Ramos (cell line): ENCODE data around the gene RAVER2.
"Not testable (repeated sequence)": the region's sequence is repeated elsewhere in the genome, so short reads cannot be mapped to it uniquely, and the experiment has no call there.

Experiments
- in situ Hi-C: fragments of 300-500 bp; cut with MboI; formaldehyde crosslinking; loops from one replicate; pipeline ENCODE4 v1.14.3; 2022; ENCODE audit warnings: low sequenced_read_pairs; ENCODE audit not compliant: unreplicated experiment

RAVER2 gene

DNA sequence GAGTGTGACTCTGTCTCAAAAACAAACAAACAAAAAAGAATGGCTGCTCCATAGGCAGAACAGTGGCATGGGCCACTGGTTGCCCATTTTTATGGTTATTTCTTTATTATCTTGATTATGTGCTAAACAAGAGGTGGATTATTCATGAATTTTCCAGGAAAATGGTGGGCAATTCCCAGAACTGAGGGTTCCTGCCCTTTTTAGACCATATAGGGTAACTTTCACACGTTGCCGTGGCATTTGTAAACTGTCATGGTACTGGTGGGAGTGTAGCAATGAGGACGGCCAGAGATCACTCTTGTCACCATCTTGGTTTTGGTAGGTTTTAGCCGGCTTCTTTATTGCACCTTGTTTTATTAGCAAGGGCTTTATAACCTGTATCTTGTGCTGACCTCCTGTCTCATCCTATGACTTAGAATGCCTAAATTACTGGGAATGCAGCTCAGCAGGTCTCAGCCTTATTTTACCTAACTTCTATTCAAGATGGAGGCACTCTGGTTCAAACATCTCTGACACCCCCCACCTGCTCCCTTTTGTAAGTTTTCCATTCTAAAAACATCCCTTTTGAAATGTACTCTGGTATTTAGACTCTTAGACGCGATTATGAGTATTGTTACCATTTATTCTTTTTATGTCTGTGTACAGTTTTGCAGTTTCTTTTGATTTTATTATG, 57.1 kb downstream of the RAVER2 start:
- in situ Hi-C loops: no loop called here

DNA sequence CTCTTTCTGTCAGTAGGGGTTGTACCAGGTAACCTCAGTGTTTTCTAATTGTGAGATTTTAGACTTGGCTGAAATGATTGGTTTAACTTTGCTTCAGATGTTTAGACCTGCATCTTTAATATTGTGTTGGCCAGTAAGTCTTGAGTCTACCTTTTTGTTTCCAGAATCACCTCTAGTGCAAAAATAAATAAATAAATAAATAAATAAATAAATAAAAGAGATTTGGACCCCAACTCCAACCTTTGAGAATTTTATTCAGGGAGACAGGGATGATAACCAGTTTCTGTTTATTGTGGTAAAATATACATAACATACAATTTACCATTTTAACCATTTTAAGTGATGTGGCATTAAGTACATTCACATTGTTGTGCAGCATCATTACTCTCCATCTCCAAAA, 64.4 kb downstream of the RAVER2 start:
- in situ Hi-C loops: no loop called here

DNA sequence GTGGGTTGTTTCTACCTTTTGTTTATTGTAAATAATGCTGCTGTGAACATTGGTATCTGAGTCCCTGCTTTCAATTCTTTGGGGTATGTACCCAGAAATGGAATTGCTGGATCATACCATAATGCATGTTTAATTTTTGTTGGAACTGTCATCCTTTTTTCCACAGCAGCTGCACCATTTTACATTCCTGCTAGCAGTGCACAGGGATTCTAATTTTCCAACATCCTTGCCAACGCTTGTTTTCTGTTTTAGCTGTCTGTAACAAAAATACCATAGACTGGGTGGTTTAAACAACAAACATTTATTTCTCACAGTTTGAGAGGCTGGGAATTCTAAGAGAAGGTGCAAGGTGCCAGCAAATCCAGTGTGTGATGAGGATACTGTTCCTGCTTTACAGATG, 65.1 kb downstream of the RAVER2 start:
- in situ Hi-C loops: no loop called here

DNA sequence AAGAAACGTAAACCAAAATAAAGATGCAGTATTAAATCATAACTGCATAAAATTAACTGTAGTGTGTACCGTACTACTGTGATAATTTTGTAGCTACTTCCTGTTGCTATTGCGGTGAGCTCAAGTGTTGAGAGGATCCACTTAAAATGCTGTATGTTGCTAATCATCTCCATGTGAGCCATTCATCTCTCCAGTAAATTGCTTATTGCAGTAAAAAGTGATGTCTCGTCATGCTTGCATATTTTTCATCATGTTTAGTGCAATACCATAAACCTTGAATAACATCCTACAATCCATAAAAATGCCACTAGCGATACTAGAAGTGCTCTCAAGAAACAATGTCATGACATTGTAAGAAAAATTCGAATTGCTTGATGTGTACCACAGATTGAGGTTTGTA, 66.3 kb downstream of the RAVER2 start:
- in situ Hi-C loops: no loop called here

DNA sequence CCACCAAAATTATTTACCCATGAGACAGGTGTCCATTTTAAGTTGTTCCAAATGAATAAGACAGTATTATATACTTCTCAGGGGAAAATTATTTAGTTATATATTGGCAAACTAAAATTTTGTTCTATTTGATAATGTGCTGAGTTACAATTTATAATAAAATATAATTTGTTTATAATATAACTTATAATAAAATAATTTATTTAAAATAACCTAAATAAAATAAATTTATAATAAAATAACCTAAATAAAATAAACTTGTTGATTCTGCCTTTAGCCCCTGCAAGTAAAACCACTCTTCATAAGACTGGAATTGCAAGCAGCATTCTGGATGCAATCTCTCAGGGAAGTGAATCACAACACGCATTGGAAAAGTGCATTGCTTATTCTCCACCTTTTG, 69.6 kb downstream of the RAVER2 start:
- in situ Hi-C loops: no loop called here

DNA sequence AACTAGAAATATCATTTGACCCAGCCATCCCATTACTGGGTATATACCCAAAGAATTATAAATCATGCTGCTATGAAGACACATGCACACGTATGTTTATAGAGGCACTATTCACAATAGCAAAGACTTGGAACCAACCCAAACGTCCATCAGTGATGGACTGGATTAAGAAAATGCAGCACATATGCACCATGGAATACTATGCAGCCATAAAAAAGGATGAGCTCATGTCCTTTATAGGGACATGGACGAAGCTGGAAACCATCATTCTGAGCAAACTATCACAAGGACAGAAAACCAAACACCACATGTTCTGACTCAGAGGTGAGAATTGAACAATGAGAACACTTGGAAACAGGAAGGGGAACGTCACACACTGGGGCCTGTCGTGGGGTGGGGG, 72.5 kb downstream of the RAVER2 start:
- in situ Hi-C loops: not testable (repeated sequence)

DNA sequence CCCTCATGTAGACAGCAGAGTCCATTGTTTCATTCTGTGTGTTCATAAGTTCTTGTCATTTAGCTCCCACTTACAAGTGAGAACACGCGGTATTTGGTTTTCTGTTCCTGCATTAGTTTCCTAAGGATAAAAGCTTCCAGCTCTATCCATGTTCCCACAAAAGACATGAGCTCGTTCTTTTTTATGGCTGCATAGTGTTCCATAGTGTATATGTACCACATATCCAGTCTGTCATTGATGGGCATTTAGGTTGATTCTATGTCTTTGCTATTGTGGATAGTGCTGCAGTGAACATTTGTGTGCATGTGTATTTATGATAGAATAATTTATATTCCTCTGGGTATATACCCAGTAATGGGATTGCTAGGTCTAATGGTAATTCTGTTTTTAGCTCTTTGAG, 75.7 kb downstream of the RAVER2 start:
- in situ Hi-C loops: loop anchor here (10.0 kb wide), 1 partner anchor 556 kb away; no protein-coding TSS in a partner anchor

DNA sequence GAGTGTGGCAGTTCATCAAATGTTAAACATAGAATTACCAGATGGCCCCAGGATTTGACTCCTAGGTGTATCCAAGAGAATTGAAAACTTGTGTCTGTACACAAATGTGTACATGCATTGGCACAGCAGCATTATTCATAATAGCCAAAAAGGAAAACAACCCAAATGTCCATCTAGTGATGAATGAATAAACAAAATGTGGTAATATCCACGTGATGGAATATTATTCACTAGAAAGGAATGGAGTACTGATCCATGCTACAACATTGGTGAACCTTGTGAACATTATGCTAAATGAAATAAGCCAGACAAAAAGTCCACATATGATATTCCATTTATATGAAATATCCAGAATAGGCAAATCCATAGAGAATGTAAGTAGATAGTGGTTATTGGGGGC, 77.7 kb downstream of the RAVER2 start:
- in situ Hi-C loops: loop anchor here (10.0 kb wide), 1 partner anchor 558 kb away; no protein-coding TSS in a partner anchor

DNA sequence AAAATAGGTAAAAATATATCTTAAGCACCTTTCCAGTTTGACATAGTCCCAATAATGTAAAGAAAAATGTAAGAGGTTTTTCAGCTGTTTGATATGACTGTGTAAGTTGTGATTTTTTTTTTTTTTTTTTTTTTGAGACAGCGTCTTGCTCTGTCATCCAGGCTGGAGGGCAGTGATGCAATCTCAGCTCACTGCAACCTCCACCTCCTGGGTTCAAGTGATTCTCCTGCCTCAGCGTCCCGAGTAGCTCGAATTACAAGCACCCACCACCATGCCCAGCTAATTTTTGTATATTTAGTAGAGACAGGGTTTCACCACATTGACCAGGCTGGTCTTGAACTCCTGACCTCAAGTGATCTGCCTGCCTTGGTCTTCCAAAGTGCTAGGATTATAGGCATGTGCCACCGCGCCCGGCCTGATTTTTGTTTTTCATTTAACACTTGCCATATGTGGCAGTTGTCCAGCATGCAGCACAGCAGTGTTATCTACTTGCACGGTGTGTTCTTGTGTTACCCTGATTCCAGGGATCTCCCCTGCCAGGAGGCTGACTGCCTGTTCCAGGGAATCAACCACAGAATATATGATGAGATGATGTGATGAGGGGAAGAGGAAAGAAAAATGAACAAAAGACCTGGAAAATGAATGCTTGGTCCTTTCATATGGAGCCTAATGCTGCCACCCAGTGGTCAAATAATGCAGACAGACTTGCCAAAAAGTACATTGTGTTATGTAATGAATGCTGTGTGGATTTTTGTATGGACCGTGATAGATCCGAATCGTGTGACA, 79.0 kb downstream of the RAVER2 start:
- in situ Hi-C loops: loop anchor here (10.0 kb wide), 1 partner anchor 559 kb away; no protein-coding TSS in a partner anchor

DNA sequence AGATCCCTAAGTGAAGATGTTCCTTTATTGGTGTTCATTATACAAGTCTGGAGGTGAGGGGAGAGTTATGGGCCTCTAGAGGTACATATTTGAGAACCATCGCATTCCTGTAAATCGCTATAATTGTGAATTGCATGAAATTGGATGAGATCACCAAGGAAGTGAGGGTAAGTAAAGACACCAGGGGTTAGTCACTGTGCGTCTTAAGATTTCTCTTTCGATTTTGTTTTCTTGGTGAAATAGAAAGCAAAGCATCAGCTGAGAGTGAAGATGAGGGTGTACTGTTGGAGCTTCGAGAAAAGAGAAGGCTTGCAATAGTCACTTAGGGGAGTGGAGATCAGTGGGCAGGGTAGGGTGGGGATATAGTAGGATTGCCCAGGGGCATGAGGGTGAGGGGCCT, 82.1 kb downstream of the RAVER2 start:
- in situ Hi-C loops: loop anchor here (10.0 kb wide), 1 partner anchor 562 kb away; no protein-coding TSS in a partner anchor

DNA sequence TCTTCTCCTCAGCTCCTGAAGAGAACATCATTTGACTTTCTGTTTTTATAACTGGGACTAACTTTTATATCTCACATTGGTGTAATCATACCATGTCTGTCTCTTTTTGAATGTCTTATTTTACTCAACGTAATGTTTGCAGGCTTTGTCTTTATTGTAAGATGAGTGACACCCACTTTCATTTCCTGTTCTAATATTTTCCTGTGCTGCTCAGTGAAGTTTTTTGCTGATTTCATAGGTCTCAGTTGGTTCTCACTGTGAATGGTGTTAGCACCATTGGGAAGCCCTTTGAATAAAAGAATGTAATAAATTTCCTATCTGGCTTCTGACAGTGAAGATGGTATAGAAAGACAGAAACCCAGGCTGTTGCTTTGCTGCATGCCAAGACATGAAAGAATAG, 84.0 kb downstream of the RAVER2 start:
- in situ Hi-C loops: loop anchor here (10.0 kb wide), 1 partner anchor 564 kb away; no protein-coding TSS in a partner anchor

DNA sequence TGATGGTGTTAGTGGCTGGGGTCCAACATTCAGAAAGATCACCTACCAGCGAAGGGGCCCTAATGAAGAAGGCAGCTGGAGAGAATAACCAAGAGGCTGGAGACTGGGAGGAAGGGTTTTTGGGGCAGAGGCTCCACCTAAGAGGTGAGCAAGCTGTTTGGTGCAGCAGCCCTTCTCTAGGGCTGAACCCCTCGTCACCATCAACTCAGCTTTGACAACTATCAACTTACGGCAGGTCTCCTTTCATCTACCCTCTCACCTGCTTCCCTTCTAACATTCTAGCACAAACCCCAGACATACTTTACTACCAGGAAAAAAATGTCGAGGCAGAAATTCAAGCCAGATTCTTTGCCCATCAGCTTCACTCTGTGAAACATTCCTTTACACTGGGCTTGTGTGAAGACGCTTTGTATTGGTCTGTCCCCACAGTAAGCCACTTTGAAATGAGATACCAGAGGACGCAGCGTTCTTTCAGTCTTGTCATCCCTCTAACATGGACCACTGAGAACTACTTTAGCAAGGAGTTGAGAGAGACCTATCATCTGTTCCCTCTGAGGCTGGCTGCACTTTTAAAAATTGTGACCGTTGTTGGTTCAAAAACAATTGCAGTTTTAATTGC, 84.6 kb downstream of the RAVER2 start:
- in situ Hi-C loops: loop anchor here (10.0 kb wide), 1 partner anchor 565 kb away; no protein-coding TSS in a partner anchor

DNA sequence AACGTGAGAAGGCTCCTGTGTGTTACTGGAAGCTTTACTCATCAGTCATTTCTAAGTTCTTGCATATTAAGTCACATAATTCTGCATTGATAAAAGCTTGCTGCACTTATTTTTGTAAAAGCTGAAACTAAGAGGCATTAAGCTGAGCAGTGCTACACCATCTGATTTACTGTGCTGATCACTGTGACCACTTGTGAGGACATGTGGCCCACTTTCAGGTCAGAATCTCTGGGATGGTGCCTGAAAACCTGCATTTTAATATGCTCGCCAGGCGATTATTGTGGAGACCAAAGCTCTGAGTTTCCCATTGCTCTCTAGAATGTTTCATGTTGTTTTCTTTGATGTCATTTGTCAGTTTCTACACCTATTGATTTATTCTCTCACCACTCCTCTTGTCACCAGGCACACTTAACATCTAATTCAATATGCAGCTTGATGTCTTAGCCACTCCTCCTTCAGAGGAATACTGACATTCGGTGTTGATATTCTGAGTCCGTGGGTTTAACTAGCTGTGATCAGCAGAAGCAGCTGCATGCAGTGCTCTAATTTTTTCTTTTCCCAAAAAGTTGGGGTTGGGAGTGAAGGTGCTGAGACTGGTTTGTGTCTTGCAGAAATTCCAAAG, 85.3 kb downstream of the RAVER2 start:
- in situ Hi-C loops: no loop called here

DNA sequence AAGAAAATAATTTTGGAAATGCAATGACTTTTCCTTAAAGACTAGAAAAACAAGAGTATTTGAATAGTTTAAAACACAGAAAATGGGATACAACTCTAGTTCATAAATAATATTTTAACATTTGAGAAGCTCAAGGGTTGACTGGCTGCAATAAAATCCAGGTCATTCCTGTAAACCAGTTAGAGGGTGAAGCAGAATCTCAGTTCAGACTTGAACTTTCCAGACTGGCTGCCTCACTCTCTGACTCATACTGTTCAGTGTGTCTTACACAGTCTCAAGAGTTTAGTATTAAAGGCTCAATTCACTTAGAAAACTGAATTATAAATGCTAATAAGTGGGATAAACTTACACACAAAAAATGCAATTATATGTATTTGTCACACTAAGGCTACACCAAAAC, 89.9 kb downstream of the RAVER2 start:
- in situ Hi-C loops: no loop called here

DNA sequence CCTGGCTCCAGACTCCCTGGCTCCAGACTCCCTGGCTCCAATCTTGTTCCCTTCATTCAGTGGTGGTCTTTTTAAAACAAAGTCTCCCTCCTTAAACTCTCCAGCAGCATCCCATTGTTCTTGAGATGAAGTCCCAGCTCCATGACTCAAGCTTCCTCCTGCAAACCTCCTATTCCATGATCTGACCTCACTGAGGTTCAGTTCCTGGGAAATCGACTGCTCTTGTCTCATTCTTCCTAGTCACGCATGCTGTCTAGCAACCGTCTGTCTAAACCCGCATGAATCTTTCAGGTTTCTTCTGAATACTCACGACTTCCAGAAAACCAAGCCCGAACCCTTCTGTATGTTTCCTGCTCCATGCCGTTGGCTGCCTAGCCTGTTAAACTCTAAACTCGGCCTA, 91.9 kb downstream of the RAVER2 start:
- in situ Hi-C loops: no loop called here

DNA sequence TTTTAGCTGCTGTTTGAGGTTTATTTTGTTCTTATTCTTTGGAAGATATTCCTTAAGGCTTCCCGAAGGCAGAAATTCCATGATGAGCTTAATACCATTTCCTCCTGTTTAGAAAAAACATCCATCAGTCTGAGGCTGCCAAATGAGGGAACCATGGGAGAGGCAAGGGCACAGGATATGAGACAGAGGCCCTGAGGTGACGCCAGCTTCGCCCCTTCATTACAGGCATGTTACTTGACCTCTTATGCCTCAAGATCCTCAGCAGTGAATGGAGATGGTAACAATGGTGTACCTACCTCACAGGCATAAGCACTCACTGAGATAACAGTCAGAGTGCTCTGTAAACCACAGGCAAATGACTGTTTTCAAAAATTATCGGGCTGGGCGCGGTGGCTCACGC, 93.6 kb downstream of the RAVER2 start:
- in situ Hi-C loops: no loop called here

DNA sequence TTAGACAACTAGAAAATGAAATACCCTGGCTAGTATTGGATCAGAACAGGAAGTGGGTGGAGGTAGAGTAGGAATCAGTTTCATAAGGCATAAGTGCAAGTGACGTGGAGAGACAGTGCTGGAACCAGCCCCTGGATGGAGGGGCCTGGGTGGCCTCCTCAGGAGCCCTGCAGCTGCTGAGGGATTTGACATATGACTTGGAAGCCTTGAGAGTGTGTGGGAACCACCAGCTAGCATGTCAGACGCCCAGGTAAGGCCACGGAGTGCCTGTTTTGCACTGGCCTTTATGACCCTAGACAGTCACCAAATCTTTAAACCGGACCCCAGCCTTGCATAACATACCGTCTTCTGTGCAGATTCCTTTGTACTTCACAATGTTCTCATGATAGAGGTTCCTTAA, 94.4 kb downstream of the RAVER2 start:
- in situ Hi-C loops: no loop called here

DNA sequence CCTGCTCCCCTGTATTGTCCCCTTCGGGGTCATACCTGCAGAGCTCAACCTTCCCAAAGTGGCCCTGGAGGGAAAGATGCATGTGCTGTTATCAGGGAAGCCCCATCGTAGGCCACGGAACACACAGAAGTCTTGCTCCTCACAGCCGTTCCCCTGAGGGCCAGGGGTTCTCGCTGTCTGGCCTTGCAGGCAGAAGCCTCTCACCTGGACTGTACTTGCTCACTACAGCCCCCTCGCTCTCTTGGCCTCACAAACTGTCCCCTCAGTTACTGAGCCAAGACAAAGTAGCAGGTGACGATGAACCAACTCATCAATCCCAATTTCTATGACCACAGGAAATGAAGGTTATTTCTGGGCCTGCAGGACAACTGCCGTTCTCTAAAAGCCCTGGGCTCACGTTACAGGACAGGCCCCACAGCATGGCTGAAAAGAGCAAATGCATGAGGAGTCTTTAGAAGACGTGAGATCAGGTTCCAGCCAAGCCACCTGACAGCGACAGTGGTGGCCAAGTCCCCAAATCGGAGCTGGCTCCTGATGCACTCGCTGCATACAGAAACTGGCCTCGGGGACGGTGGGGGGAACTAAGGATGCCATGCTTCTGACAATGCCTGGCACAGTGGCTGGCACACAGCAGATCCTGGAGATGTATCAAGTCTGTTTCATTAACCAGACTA, 95.0 kb downstream of the RAVER2 start:
- in situ Hi-C loops: no loop called here

DNA sequence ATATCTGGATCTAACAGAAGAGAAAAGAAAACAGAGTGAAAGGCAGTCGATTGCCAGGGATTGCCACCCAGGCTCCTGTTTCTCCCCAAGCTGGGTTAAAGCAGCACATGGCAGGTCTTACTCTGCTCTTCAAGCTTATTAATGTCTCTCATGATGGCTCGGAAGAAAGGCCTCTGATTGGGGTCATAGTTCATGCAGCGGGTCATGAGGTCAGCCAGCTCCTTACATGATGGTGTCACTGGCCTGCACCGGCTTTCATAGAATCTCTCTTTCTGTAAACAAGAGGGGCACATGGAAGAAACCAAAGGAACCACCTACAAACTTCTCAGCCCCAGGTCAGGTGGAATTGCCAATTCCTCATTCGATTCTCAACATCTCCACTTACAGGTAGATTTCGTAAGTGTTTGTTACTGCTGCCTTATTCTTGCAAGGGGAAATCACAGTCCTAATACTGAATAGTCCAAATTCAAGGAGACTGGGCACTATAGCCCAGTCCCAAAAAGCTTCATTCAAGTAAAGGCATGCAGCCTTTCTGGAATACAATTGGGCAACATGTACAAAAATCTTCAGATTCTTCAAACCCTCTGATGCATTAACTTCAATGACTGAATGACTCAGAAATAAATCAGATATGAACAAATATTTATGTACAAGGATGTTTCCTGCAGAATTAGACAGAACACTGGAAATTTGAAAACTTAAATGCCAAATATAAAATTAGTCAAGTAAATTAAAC, 96.6 kb downstream of the RAVER2 start:
- in situ Hi-C loops: no loop called here
